GM21619 (cell line): ENCODE measurements around the gene LEPROT.
"Not testable (repeated sequence)": the region's sequence is repeated elsewhere in the genome, so short reads cannot be mapped to it uniquely, and the experiment has no call there.

ENCODE experiments used
- ATAC-seq: cut with Tn5 transposase; IDR thresholded peaks from one replicate; pipeline ENCODE4 v1.9.1; 2021; ENCODE audit not compliant: unreplicated experiment

LEPROT gene, protein sequence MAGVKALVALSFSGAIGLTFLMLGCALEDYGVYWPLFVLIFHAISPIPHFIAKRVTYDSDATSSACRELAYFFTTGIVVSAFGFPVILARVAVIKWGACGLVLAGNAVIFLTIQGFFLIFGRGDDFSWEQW

GRCh38 chr1:65420590-65421350, at the start of gene LEPROT, which contains the start of gene LEPR:
Gene LEPROT, plus strand, starts transcription at chr1:65420668. Its CDS starts 57 bp downstream, at chr1:65420725.
Gene LEPR, plus strand, starts transcription at chr1:65420668. Its CDS starts 144,898 bp downstream, at chr1:65565566.
- peak; percentile 55 for ATAC-seq

DNA sequence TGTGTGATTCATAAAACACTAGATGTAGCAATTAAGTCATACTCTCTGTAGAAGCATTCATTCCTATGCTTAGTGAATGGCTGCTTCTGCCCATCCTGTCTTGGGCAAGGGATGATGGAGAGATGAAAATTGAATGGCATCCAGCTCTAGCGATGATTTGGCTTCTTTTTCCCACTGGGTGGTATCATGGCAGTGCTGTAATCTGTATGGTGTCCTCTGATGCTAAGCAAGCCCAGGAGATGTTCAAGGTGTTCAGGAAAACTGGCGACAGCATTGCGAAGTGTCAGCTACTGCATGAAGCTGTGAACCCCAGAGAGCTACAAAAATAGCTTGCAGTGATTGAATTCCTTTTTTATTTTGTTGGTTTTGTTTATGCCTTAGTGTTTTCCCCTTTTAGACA, 48.9 kb upstream of the LEPROT start:
- ATAC-seq, result no peak

DNA sequence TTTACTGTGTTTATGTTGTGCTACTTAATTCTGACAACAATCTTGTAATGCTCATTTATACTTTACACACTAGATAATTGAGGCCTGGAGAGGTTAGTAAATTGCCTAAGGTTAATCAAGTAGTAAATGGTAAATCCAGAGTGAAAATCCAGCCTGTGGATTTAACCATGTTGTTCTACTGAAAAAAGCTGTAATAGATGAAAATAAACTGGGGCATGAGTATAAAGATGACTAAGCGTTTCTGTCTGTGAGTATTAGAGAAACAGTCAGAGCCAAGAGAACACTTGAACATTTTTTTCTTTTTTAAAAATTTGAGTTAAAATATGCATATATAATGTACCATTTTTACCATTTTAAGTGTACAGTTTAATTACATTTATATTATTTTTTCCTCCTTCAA, 47.9 kb upstream of the LEPROT start:
- ATAC-seq, result no peak

GRCh38 chr1:65377496-65378246, 42.8 kb upstream of the LEPROT start:
- no peak for ATAC-seq

- ATAC-seq, result no peak
These were observed 42.1 kb upstream of the LEPROT start for GRCh38 chr1:65378247-65378946.

- not testable (repeated sequence) for ATAC-seq
These were observed 36.0 kb upstream of the LEPROT start for GRCh38 chr1:65384426-65384825.

DNA sequence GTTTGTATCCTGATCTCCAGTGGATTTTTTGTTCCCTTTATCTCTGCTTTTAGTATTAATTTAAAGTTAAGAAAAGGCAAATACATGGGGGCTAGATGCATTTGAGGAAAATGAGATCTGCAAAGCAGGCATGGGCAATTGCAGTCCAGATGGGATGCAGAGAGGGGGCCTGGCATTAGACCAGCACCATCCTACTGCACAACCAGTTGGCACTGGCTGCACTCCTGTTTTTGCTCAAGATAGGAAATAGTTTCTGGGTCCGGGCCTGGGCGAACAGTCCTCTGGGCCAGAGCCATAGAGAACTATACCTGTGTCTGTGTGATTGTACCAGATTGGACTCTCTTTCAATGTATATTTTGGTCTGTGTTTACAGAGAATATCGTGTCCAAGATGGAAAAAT, 34.0 kb upstream of the LEPROT start:
- ATAC-seq, result no peak

DNA sequence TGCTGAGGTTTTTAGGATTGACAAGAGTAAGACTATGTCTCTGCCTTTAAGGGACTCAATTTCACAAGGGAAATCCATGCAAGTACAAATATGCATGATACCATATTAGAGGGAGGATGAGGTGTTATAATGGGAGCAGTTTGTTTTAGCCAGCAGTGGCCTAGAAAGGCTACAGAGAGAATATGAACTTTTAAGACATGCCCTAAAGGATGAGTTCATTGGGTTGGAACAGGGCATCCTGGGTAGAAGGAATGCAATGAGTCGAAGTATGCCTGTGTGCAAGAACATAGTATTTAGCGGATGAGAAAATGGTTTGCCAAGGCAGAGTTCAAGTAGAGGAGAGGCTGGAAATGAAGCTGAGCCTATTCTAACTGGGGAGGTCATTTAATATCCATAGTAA, 32.6 kb upstream of the LEPROT start:
- ATAC-seq, result no peak

- ATAC-seq, result no peak
These were observed 31.4 kb upstream of the LEPROT start for GRCh38 chr1:65388908-65389695.

DNA sequence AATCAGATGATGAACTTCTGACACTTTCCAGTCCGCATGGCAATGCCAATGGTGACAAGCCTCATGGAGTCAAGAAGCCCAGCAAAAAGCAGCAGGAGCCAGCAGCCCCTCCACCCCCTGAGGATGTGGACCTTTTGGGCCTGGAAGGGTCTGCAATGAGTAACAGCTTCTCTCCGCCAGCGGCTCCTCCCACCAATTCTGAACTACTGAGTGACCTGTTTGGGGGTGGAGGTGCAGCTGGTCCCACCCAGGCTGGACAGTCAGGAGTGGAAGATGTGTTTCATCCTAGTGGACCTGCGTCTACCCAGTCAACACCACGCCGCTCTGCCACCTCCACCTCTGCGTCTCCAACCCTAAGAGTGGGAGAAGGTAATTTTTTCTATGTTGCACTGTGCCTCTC, 28.0 kb upstream of the LEPROT start:
- ATAC-seq, result no peak

DNA sequence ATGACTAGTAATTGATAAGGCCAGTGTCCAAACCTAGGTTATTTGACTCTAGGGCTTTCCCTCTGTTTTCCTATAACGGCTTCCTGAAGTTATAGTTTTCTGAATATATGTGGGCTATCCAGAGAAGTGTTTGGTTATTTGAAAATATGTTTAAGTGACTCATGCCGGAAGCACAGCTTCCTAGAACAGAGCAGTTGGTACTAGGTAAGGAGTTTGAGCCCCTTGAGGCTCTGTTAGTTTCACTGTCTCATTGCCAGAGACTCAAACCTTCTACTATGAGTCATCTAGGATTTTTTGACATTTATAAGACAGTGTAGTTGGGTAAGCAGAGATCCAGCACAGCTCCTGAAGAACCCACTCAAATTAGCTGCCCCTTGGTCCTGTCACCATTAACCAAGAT, 27.1 kb upstream of the LEPROT start:
- peak; percentile 98 for ATAC-seq

DNA sequence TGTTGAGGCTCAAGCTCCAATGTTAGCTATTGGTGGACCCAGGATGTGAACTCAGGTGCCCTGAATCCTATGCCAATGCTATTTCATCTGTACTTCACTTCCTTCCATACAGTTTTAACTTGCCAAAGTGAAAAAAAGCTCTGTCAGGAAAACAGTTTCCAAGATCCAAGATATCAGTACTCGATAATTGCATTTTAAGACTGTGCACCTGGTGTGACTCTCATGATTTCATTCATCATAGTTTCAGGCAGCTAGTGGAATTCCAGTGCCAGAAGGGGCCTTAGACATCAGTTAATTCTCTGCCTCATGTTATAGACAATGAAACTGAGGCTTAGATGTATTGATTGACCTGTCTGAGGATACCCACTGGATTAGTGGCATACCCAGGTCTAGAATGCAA, 26.5 kb upstream of the LEPROT start:
- ATAC-seq, result no peak

DNA sequence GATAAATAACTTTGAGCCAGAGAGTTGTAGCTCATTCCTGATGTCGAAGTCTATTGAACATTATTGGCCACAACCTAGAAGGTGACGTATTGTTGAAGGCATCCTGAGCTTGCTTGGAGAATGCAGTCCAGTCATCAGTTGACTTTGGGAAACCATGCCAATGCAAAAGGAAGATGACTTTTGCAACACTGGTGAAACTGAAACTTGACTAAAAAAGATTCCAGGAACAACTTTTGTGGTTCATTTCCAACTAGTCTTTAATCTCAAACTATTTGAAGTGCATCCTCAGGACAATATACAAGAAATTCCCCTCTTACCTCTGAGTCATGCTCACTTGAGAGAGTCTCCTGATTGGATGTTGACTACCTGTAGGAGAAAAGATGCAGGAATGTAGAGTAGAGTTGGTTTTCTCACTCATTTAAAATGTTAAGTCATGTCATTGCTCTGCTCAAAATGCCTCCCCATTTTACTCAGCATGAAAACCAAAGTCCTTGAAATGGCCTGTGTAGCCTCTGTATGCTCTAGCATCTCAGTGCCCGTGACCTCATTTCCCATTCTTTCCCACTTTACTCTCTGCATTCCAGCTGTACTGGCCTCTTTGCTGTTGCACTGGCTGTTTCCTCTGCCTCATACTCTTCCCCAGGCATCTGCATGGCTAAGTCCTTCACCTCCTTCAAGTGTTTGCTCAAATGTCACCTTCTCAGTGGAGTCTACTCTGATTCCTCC, 24.4 kb upstream of the LEPROT start:
- no peak for ATAC-seq

- ATAC-seq, result no peak
These were observed 22.4 kb upstream of the LEPROT start for GRCh38 chr1:65398083-65398482.

DNA sequence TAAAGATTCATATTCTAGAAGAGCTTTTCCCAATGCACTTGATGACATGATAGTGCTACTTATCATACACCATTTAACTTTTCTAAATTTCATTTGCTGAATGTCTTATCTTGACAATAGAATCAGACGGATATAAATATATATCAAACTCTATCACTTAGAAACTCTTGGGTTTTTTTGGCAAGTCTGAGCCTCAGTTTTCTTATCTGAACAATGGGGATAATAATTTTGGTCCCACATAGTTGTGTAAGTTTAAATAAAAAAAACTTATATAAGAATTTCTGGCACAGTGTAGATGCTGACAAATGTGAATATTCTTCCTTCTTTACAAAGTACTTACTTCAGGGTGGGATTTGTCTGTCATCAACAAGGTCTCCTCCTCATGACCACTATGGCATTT, 21.5 kb upstream of the LEPROT start:
- no peak for ATAC-seq

DNA sequence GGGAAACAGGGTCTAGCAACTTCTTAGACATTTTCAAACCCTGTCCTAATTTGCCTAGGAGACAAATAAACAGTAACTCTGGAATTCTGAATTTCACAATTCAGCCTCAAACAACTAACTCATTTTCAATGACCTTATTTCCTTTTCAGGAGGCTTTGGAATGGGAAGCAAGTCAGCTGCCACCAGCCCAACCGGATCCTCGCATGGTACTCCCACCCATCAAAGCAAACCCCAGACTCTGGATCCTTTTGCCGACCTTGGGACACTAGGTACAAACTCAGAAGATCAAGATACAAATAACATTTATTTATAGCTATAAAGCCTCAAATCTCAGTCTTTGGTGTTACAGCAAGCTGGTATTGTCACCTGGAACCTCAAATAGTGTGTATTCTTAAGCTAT, 18.9 kb upstream of the LEPROT start:
- no peak for ATAC-seq

DNA sequence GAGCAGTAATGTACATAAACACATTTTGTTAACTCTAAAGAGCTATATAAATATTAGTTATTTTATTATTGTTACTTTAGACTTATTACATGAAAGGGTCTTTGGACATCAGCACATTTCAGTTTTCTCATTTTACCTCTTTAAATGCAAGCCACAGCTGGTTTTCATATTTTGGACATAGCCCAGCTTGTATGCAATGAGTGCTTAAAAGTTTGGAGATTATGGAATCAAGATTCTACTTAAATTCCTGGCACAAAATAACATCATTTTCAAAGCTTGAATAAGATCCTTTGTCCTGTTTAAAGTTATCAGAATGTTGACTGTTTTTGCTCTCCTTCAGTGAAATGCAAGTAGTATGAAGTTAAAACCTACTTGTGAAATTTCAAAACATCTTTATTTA, 15.5 kb upstream of the LEPROT start:
- no peak for ATAC-seq

DNA sequence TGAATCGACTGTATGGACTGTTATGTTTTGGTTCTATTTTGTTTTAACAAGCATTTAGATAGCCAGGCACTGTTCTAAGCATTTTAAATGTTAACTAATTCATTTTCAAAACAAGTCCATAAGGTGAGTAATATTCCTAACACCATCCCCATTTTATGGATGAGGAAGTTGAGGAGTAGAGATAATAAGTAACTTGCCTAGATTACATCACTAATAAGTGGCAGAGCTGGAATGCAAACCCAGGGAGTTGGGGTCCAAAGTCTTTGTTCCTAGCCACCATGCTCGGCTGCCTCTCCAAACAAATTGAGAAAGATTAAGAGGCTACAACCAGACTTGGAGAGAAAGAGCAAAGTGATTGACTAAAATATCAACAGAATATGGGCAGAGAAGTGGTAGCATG, 12.6 kb upstream of the LEPROT start:
- ATAC-seq, result no peak

- no peak for ATAC-seq
These were observed 11.2 kb upstream of the LEPROT start for GRCh38 chr1:65409314-65409713.

DNA sequence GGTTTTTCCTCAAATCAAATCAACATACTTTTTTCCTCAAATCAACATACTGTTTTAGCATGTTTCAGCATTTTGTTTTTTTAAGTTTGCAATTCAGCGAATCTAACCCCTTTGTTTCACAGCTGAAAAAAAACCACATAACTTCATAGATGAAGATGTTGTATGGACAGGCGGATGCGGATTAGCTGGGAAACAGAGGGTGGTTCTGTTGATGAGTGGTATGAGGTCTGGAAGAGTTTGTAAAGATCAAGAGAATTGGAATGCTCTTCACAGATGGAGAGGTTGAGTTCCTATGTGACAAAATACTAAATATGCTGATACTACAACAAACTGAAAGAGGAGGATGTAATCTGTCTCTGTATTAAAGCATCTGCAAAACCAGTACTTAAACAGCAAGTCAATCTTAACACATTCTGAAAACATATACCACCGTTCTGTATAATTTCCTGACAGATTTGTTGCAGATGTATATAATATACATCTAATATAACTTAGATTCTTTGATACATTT, 10.6 kb upstream of the LEPROT start:
- ATAC-seq, result no peak
